Thyroid gland (tissue), 4 donors: ENCODE measurements around the gene PRKRIP1. TPM values are rescaled to one million over a fixed set of nuclear protein-coding genes. Genes with fewer than 3 reads are reported as not detected.

Experiments used
- DNase-seq, 2 donors: peaks; one replicate each; pipeline ENCODE4 v3.0.0-alpha.2; 2019
- H3K27ac ChIP-seq, 3 donors: fragments of 200-600 bp; sonication (generic); 1 replicate in 2 of 3; 2 replicates in 1 of 3; pipeline ENCODE4 v1.5.1; 2016 to 2019; ENCODE audit warnings: mild to moderate bottlenecking in 1 of 3, moderate library complexity in 1 of 3
- H3K27me3 ChIP-seq: fragments of 200-600 bp; sonication (generic); one replicate; pipeline ENCODE4 v1.5.1; 2019
- H3K36me3 ChIP-seq, 2 donors: fragments of 200-600 bp; sonication (generic); one replicate each; pipeline ENCODE4 v1.5.1; 2016 to 2019
- H3K4me1 ChIP-seq, 2 donors: fragments of 200-600 bp; sonication (generic); one replicate each; pipeline ENCODE4 v1.5.1; 2017 to 2019
- H3K4me3 ChIP-seq, 3 donors: fragments of 200-600 bp; sonication (generic); replicated peaks in 1 of 3; 1 replicate in 2 of 3; 2 replicates in 1 of 3; pipeline ENCODE4 v1.5.1; 2016; ENCODE audit warnings: mild to moderate bottlenecking in 1 of 3
- H3K9me3 ChIP-seq: fragments of 200-600 bp; sonication (generic); one replicate; pipeline ENCODE4 v1.5.1; 2017
- CTCF ChIP-seq, 6 experiments: fragments of 200-600 bp in 3 of 6; fragments of 450-650 bp in 3 of 6; sonication (generic) in 3 of 6; IDR thresholded peaks; one replicate each; pipeline ENCODE4 v1.5.1; 2016 to 2019; ENCODE audit warnings: antibody characterized with exemption in 6 of 6, mild to moderate bottlenecking in 2 of 6, inconsistent platforms in 1 of 6, moderate library complexity in 1 of 6
- POLR2A ChIP-seq, 2 donors: fragments of 450-650 bp; IDR thresholded peaks; one replicate each; pipeline ENCODE4 v1.6.1; 2017; ENCODE audit warnings: antibody characterized with exemption in 2 of 2, mild to moderate bottlenecking in 2 of 2, moderate library complexity in 1 of 2
- WGBS, 2 donors: methylation state at CpG; one replicate each; pipeline ENCODE4 v1.1.5; 2017; 5-methylcytosine and 5-hydroxymethylcytosine counted together
- intact Hi-C: fragments of 100-400 bp; cut with DNase I; formaldehyde crosslinking; loops from one replicate; pipeline ENCODE4 v1.15.1; 2023
- total RNA-seq, 4 donors: library from RNA; depleted of rRNA; stranded (reverse); fragments of >200 nt; gene quantifications; one replicate each; pipeline ENCODE4 v1.2.3, GENCODE V29; 2016

PRKRIP1 gene
- total RNA-seq, 4 donors from 2014 or later: 31.8 to 43.7 (median 37.7) TPM

GRCh38 chr7:102468478-102469350 lies 72.6 kb downstream of the PRKRIP1 start:
- 87 to 97% methylated on average over 24 to 38 of the region's 40 CpGs for WGBS, 2 donors
- Histone ChIP-seq H3K4me3 (no peak overlapping the region), H3K9me3 (no peaks in the 10 kb centered on the region), H3K27me3 (no peaks in the 10 kb centered on the region), H3K36me3 (peaks cover 12 to 15% of the 10 kb centered on the region in 2 donors), H3K27ac (no peak overlapping the region), H3K4me1 (peaks cover 7 to 11% of the 10 kb centered on the region in 2 donors)
- TF ChIP-seq CTCF (IDR thresholded peaks at IDR 0.05) (no peak), POLR2A (IDR thresholded peaks at IDR 0.05) (no peak)
- intact Hi-C loops: no loop called here
- peak in 1 of 2 donors; percentile 2 for DNase-seq

GRCh38 chr7:102469351-102469971 lies 73.3 kb downstream of the PRKRIP1 start:
- Histone ChIP-seq H3K9me3 (no peaks in the 10 kb centered on the region), H3K4me3 (no peak overlapping the region), H3K27ac (no peak overlapping the region), H3K36me3 (peaks cover 12 to 17% of the 10 kb centered on the region in 2 donors), H3K4me1 (peaks cover 4 to 6% of the 10 kb centered on the region in 2 donors), H3K27me3 (no peaks in the 10 kb centered on the region)
- intact Hi-C loops: no loop called here
- peak; percentile 0 to 2 for DNase-seq
- TF ChIP-seq CTCF (IDR thresholded peaks at IDR 0.05): no peak
- no peak for TF ChIP-seq POLR2A (IDR thresholded peaks at IDR 0.05)
- WGBS, 2 donors: 88 to 90% methylated on average over 11 to 24 of the region's 24 CpGs

GRCh38 chr7:102469972-102470825 lies 74.0 kb downstream of the PRKRIP1 start:
- Histone ChIP-seq H3K27me3 (no peaks in the 10 kb centered on the region), H3K36me3 (peaks cover 12 to 17% of the 10 kb centered on the region in 2 donors), H3K4me1 (peaks cover 4 to 6% of the 10 kb centered on the region in 2 donors), H3K27ac (no peak overlapping the region), H3K4me3 (no peak overlapping the region), H3K9me3 (no peaks in the 10 kb centered on the region)
- WGBS, 2 donors: 76 to 91% methylated on average over 17 to 18 of the region's 20 CpGs
- TF ChIP-seq POLR2A (IDR thresholded peaks at IDR 0.05): no peak
- no peak for TF ChIP-seq CTCF (IDR thresholded peaks at IDR 0.05)
- peak; percentile 1 to 3 for DNase-seq
- intact Hi-C loops: no loop called here

GRCh38 chr7:102471791-102472125 lies 75.6 kb downstream of the PRKRIP1 start:
- intact Hi-C loops: no loop called here
- Histone ChIP-seq H3K4me1 (no peaks in the 10 kb centered on the region), H3K36me3 (peaks cover 12 to 17% of the 10 kb centered on the region in 2 donors), H3K9me3 (no peaks in the 10 kb centered on the region), H3K27ac (no peak overlapping the region), H3K27me3 (no peaks in the 10 kb centered on the region), H3K4me3 (no peak overlapping the region)
- WGBS, 2 donors: 94 to 100% methylated on average over 1 to 6 of the region's 6 CpGs
- no peak for TF ChIP-seq CTCF (IDR thresholded peaks at IDR 0.05)
- no peak for TF ChIP-seq POLR2A (IDR thresholded peaks at IDR 0.05)
- peak in 1 of 2 donors; percentile 1 for DNase-seq
